Ishikawa (cell line): ENCODE data around the gene COA1.

Source experiments
- CEBPB ChIP-seq: IDR thresholded peaks from 2 replicates; pipeline ENCODE4 v1.6.1; 2012
- CREB1 ChIP-seq: IDR thresholded peaks from 2 replicates; pipeline ENCODE4 v1.6.1; 2012; ENCODE audit warnings: low read depth
- EGR1 ChIP-seq: IDR thresholded peaks from 2 replicates; pipeline ENCODE4 v1.6.1; 2012
- EP300 ChIP-seq: IDR thresholded peaks from 2 replicates; pipeline ENCODE4 v1.6.1; 2012; ENCODE audit warnings: borderline replicate concordance
- FOXM1 ChIP-seq: IDR thresholded peaks from 2 replicates; pipeline ENCODE4 v1.6.1; 2012; ENCODE audit warnings: low read depth, borderline replicate concordance
- NFIC ChIP-seq: IDR thresholded peaks from 2 replicates; pipeline ENCODE4 v1.6.1; 2012
- RAD21 ChIP-seq: IDR thresholded peaks from 2 replicates; pipeline ENCODE4 v1.6.1; 2012; ENCODE audit warnings: low read depth
- TAF1 ChIP-seq: IDR thresholded peaks from 2 replicates; pipeline ENCODE4 v1.6.1; 2012; ENCODE audit warnings: low read depth, mild to moderate bottlenecking
- TCF12 ChIP-seq: IDR thresholded peaks from 2 replicates; pipeline ENCODE4 v1.6.1; 2012; ENCODE audit warnings: low read depth
- TEAD4 ChIP-seq: IDR thresholded peaks from 2 replicates; pipeline ENCODE4 v1.6.1; 2012
- YY1 ChIP-seq: IDR thresholded peaks from 2 replicates; pipeline ENCODE4 v1.6.1; 2012; ENCODE audit warnings: low read depth
- ZBTB7A ChIP-seq: IDR thresholded peaks from 2 replicates; pipeline ENCODE4 v1.6.1; 2012; ENCODE audit warnings: low read depth
- TF ChIP-seq, protein P1 (sequence below): IDR thresholded peaks from 2 replicates; pipeline ENCODE4 v1.6.1; 2012
- TF ChIP-seq, protein P2 (sequence below): IDR thresholded peaks from 2 replicates; pipeline ENCODE4 v1.6.1; 2012; ENCODE audit warnings: low read depth, mild to moderate bottlenecking
- TF ChIP-seq, protein P3 (sequence below): IDR thresholded peaks from 2 replicates; pipeline ENCODE4 v1.6.1; 2012

Gene COA1

DNA sequence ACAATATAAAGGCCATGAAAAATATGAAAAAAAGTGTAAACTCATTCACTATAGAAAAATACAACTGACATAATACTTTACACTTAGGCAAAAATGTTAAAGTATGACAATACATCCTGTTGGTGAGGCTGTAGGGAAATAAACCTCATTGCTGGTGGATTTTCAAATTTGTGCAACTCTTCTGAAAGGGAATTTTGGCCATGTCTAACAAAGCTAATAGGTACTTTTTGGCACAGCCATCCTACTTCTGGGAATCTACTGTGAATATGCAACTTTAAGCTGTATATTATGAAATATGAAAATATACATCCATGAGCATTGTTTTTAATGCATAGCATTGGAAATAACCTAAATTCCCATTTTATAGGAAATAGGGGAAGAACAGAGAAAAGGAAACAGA lies 13.4 kb upstream of the COA1 start:
- TF ChIP-seq ZBTB7A, result no peak
- TF ChIP-seq CREB1, result no peak
- TF ChIP-seq FOXM1, result no peak
- TF ChIP-seq, protein P1, sequence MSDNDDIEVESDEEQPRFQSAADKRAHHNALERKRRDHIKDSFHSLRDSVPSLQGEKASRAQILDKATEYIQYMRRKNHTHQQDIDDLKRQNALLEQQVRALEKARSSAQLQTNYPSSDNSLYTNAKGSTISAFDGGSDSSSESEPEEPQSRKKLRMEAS, result no peak
- TF ChIP-seq CEBPB, result no peak
- TF ChIP-seq, protein P2, sequence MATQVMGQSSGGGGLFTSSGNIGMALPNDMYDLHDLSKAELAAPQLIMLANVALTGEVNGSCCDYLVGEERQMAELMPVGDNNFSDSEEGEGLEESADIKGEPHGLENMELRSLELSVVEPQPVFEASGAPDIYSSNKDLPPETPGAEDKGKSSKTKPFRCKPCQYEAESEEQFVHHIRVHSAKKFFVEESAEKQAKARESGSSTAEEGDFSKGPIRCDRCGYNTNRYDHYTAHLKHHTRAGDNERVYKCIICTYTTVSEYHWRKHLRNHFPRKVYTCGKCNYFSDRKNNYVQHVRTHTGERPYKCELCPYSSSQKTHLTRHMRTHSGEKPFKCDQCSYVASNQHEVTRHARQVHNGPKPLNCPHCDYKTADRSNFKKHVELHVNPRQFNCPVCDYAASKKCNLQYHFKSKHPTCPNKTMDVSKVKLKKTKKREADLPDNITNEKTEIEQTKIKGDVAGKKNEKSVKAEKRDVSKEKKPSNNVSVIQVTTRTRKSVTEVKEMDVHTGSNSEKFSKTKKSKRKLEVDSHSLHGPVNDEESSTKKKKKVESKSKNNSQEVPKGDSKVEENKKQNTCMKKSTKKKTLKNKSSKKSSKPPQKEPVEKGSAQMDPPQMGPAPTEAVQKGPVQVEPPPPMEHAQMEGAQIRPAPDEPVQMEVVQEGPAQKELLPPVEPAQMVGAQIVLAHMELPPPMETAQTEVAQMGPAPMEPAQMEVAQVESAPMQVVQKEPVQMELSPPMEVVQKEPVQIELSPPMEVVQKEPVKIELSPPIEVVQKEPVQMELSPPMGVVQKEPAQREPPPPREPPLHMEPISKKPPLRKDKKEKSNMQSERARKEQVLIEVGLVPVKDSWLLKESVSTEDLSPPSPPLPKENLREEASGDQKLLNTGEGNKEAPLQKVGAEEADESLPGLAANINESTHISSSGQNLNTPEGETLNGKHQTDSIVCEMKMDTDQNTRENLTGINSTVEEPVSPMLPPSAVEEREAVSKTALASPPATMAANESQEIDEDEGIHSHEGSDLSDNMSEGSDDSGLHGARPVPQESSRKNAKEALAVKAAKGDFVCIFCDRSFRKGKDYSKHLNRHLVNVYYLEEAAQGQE, result no peak
- TF ChIP-seq EP300, result no peak
- TF ChIP-seq RAD21, result no peak
- TF ChIP-seq TEAD4, result no peak
- no peak for TF ChIP-seq EGR1
- no peak for TF ChIP-seq TAF1
- TF ChIP-seq YY1, result no peak
- TF ChIP-seq TCF12, result no peak
- TF ChIP-seq NFIC, result no peak
- TF ChIP-seq, protein P3, sequence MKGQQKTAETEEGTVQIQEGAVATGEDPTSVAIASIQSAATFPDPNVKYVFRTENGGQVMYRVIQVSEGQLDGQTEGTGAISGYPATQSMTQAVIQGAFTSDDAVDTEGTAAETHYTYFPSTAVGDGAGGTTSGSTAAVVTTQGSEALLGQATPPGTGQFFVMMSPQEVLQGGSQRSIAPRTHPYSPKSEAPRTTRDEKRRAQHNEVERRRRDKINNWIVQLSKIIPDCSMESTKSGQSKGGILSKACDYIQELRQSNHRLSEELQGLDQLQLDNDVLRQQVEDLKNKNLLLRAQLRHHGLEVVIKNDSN, result no peak

DNA sequence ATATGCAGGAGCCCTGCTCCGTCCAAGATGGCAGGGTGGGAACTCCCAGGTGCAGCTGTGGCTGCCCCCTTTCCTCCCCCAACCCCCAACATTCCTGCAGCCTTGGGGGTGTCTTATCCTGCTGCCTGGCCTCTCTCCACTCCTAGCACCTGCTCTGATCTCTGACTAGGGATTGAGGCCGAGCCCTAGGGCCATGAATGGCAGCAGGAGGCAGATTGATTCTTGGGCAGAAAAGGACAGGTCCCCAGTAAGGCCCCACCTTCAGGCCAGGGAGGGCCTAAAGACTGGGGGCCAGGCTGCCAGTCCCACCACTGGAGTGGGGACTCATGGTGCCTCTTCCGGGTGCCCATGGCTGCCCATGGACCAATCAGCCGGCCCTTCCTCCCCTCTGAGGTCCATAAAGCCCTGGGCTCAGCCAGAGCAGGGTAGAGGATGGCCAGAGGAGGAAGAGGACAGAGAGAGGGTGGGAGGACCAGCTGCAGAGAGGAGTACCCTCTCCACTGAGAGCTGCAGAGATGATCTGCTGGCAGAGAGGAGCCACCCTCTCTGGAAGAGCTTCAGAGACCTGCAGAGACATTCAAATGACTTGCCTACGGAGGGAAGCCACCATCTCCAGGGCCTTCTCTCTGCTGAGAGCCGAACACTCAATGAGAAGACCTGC lies 8.3 kb upstream of the COA1 start:
- TF ChIP-seq EGR1 (no peak), RAD21 (no peak), NFIC (no peak), TAF1 (no peak), TCF12 (no peak), TEAD4 (no peak), EP300 (no peak), FOXM1 (no peak), CEBPB (no peak), CREB1 (no peak), ZBTB7A (no peak), YY1 (no peak)
- TF ChIP-seq, protein P1, result no peak
- TF ChIP-seq, protein P2, result no peak
- TF ChIP-seq, protein P3, result no peak

DNA sequence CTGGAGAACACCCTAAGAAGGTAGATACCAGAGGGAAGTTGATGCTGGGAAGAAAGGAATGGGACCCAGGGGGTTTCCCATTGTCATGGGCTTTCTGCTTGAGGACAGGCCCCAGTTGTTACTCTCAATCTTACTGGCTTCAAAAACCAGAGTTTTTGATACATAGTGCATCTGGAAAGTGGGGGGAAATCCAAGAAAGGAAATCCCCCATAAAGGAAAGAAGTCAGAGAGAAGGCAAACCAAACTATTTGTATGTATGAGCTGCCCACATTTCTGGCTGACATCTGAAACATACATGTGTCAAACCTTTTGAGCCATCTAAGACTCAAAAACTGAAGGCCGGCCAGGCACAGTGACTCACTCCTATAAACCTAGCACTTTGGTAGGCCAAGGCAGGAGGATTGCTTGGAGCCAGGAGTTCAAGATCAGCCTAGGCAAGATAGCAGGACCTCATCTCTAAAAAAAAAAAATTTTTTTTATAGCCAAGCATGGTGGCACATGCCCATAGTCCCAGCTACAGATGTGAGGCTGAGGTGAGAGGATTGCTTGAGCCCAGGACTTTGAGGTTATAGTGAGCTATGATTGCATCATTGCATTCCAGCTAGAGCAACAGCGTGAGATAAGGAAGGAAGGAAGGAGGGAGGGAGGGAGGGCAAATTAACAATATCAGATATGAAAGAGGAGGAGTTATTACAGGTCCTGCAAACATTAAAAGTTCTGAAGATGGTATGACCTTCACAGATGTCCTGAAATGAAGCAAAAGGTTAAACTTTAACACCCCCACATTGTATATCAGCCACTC lies 6.7 kb upstream of the COA1 start:
- TF ChIP-seq ZBTB7A, result no peak
- TF ChIP-seq YY1, result no peak
- no peak for TF ChIP-seq CREB1
- TF ChIP-seq CEBPB, result no peak; the same call in 1 of the 2 replicates
- TF ChIP-seq, protein P3, result no peak
- no peak for TF ChIP-seq NFIC
- TF ChIP-seq, protein P1, result no peak
- no peak for TF ChIP-seq EGR1
- no peak for TF ChIP-seq TEAD4
- TF ChIP-seq EP300, result no peak
- no peak for TF ChIP-seq TAF1
- TF ChIP-seq, protein P2, result no peak
- TF ChIP-seq FOXM1, result no peak
- no peak for TF ChIP-seq RAD21
- no peak for TF ChIP-seq TCF12
